HG03457 (cell line): ENCODE results near the gene PLXNC1.

Experiments used
- ATAC-seq: cut with Tn5 transposase; IDR thresholded peaks from one replicate; pipeline ENCODE4 v1.9.1; 2021; ENCODE audit warnings: moderate number of reproducible peaks; ENCODE audit not compliant: unreplicated experiment

The PLXNC1 gene

DNA sequence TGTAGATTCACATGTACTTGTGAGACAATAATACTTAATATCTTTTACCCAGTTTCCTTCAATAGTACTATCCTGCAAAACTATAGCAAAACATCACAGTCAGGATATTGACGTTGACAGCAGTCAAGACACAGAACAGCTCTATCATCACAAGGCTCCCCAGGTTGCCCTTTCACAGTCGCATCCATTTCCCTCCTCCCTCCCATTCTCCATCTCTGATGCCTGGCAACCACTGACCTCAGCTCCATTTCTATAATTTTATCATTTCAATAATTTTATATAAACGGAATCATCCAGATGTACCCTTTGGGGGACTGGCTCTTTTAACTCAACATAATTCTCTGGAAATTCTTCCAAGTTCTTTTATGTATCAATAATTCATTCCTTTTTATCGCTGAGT lies 81.5 kb downstream of the PLXNC1 start:
- ATAC-seq = no peak

DNA sequence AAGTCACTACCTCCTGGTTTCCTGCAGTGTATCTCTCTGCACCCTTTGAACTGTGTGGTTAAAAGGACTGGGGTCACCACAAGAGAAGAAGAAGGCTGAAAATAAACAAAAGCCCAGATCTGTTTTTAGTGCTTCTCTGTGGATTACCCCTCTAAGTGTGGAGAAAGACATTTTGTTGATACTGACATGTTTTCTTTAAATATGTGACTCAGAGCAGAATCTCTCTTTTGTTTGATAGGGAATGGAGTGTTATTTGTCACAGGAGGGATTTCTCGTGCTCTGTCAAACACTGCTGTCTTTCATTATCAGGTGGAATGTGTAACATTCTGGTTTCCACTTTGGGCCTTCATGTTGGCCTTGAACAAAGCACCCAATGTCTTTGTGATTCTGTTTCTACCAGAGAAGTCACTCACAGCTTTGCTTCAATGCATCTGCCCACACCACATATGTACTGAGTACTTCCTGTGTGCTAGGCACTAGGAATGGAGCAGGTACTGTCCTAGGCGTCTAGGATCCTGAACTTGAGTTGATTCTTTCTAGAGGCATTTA lies 82.1 kb downstream of the PLXNC1 start:
- ATAC-seq = no peak

DNA sequence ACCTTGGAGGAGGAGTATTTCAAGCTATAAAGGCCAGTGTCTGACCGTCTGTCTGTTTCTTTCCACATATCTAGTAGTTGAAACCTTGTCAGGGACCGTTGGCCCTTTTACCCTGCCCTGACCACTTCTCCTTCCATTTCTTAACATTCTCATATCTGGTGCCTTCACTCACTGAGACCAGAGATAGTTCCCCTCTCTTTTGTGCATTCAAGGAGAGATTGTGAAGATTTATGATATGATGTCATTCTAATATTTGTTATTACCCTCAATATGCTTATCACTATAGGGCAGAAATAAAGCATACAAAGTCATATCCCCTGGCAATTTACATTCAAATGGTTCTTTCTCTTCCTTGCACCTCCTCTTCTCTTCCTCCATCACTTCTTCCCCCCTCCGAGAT lies 83.3 kb downstream of the PLXNC1 start:
- no peak for ATAC-seq

DNA sequence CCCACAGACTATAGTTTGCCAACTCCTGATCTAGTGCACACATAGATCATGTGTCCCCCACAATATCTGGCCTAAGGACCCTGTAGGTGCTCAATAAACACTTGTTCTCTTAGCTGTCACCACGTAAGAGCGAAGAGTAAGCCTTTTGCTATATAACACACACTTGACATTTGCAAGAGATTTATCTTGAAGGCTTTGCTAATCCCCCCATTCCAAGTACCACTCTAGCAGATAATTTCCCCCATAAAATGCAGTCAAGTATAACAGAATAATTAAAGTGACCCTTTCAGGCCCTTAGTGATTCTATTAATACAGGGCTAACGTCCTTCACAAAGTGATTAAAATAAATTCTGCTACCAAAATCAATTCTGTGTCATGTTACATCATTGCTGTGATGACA lies 87.5 kb downstream of the PLXNC1 start:
- ATAC-seq = no peak

DNA sequence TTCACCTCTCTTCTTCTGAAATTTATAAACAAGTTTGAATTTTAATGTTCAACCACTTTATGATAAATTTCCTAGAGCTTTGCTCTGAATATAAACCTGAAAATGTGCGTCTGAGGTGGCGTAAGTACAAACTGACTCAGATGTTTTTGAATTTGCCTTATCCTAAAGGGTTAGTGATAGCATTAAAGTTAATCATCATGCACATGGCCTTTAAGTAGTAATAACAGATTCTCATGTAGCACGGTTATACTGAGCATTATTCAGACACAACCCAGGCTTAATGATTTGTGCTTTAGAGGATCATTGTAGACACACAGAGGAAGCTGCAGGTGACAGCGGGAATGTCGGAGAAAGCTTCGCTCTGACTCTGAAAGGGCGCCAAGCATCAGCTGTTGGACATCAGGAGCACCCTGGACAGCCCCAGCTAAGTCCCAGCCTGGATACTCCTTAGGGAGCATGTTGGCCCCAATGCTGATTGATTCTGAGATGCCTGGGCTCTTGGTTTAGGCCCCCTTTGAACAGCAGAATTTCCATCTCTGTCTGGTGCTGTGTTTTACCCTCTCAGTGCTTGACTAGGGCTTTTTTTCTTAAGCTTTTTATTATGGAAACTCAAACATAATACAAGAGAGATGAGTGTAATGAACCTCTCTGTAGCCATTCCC lies 91.1 kb downstream of the PLXNC1 start:
- ATAC-seq = no peak

DNA sequence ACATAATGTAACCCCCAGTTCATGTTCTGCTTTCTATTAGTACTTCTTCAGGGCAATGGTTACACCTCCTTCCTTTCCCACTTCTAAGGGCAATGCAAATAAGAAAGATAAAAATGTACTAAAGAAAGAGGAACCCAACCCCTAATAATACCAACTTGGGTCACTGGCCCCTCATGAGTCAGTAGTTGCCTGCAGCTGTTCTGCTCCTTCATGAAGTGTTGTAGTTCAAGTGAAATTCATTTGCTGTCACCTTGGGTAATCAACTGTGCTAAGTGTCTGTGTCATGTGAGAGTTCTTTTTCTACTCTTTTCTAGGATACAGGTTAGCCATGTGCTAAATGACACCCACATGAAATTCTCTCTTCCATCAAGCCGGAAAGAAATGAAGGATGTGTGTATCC lies 91.8 kb downstream of the PLXNC1 start:
- ATAC-seq = peak; percentile 52

DNA sequence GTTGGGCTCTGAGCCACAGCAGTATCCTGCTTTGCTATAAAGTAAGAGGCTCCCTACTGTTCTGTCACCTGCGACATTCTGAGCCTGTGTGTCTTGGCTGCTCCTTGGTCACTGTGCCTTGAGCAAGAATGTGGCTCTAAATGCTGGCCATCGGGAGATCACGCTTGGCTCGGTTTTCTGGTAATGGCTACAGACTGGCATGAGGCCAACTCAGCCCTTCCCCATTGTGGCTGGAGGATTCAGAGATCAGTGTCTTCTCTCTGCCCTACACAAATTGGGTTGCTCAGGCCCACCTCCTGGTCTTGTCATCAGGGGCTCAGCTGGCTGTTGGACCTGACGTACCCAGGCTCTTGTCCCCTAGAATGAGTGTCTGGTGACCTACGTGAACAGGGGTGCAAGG lies 94.5 kb downstream of the PLXNC1 start:
- no peak for ATAC-seq

DNA sequence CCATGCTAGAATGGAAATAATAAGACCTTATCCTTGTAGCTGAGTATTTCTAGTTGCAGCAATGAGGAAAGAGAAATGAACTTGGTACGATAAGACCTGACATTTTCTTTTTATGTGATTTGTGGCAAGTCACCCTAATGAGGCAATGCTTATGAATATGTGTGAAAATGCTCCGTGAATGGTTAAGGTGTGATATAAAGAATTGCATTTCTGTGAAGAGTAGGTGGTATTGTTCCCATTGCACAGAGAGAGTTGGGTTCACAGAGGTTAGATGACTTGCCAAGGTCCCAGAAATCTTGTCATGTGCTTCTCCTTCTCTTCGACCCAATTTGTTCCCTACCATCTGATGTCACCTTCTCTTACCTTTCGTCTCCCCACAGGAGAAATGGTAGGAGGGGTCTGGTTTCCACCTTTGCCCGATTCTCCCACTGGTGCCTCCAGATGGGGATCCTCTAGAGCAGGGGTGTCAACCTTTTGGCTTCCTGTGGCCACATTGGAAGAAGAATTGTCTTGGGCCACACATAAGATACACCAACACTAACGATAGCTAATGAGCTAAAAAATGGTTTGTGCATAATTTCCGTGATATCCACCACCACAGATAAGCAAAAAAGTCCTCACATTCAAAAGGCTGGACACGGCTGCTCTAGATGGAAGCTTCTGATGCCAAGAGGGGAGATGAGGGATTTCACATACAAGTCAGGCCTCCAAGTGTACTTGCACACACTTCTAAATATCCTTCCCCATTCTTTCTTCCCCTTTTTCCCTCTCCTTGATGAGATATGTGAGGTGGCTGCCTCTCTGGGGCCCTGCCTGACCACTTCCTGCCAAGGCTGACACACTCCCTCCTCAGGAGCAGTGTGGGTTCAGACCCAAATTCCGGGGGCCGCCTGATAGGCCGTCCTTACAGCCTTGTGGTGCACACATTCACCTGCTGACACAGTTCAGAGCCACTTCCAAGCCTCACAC lies 96.1 kb downstream of the PLXNC1 start:
- ATAC-seq = peak; percentile 44

DNA sequence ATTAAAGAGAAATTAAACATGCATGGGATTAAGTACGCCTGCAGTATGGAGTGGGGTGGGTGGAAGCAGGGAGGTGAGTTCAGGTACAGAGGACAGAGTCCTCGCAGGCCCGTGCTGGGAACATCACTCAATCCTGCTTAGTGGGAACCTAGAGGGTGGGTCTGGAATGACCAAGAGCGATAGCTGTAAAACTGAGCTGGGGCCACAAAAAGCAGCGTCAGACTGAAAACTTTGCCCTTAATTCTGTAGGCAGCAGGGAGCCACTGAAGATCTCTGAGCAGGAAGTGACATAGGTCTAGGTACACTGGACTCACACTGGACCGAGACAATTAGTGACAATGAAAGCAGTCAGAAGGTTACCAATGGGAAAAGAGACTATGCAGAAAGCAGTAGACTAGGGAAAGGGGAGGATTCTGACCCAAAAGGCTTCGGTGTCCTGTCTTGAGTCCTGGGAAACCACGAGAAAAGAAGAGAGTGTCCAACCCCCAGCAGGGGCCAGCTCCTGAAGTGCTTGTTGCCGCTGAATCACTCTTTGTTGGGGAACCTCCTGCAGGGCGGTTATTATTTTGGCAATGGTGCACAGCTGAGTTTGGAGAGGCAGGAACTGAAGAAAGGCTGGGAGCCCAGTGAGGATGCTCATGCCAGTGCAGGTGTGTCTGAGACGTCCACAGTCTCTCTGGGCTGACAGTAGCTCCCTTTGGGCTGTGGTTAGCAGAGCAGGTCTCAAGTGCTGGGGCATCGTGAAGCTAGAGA lies 97.4 kb downstream of the PLXNC1 start:
- no peak for ATAC-seq

DNA sequence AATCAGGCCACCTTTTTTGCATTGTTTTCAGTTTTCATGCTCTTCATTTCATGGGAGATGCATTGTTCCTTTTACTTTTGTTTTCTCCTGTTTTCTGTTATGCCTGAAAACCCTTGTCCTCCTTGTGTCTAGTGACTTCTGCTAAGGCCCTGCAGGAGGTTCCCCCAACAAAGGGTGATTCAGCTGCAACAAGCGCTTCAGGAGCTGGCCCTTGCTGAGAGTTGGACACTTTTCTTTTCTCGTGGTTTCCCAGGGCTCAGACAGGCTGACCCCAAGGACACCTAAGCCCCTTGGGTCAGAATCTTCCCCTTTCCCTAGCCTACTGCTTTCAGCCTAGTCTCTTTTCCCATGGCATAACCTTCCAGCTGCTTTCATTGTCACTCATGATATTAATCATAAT lies 98.9 kb downstream of the PLXNC1 start:
- no peak for ATAC-seq

DNA sequence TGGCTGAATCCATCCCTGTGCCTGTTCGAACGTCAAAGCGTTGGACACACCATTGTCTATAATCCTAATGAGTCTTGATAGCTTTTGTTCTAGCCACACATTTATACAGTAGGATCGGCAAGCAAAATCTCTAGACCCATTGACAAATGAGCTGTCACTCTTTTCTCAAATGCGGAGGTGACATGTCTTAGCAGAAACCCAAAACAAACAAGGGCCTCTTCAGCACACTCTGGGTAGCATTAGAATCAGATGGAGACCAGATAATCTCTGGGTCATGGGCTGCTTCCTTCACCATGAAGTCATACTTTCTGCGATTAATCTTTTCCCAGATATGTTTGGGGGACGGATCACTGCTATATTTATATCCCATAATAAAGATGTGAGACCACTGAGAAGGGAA lies 100.2 kb downstream of the PLXNC1 start:
- no peak for ATAC-seq

DNA sequence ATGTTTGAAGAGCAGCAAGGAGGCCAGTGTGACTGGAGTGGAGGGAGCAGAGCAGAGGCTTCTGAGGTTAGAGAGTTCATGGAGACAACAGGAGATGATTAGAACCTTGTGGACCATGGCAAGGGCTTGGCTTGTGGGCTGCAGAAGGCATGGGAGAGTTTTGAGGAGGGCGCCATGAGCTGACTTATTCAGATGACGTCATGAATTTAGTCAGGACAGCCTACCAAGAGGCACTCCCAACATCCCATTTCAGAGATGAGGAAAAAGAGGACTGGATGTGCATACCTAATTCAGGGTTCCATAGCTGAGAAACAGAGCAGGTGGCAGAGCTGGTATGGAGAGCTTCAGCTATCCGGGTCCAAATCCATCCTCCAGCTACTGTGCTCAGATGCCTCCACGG lies 101.8 kb downstream of the PLXNC1 start:
- ATAC-seq = no peak

DNA sequence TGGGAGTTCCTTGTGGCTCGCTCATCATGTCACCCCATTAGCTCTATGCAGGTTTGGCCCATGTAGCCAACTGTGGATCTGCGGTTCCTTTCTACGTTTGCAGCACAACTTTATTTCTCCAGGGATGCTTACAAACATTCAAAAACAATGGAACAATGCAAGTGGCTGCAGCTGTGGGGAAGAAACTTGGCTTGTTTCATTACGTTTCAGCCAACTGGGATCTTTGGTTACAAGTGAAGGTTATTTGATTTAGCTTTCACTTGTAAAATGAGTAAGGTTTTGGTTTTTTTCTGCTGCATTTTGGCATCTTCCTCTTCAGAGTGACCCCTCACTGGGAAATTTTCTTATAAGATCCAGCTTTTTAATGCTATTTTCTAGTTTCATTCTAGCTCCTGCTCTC lies 105.9 kb downstream of the PLXNC1 start:
- ATAC-seq = no peak

DNA sequence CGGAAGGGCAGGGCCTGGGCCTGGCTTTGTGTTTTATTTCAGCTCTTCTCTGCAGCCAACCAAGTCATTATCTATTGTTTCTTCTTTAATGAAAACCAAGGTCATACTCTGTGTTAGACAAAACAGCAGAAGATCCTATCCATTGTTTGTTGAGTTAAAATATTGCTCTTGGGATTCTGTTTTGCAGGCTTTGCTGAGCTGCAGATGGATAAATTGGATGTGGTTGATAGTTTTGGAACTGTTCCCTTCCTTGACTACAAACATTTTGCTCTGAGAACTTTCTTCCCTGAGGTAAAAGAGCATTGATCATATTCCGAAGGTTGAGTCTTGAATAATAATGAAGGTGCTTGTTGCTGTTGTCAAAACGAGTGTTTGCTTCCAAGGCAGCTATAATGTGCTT lies 106.6 kb downstream of the PLXNC1 start:
- no peak for ATAC-seq

DNA sequence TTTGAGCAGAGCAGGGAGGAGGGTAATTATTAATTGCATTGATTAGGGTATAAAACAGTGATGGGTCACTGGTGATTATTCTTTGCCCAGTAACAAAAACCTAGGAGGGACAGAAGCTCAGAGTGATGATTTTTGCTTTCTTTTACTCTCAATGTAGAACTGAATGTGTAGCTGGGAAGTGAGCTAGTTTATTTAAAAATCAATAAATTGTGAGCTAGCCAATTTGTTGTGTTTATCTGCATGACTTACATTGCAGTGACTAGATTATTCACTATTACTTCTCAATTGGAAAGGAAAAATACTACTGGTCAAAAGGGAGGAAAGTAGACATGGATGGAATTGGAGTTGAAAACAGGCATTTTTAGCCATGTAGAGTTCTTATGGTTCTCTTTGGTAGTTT lies 107.1 kb downstream of the PLXNC1 start:
- ATAC-seq = no peak

DNA sequence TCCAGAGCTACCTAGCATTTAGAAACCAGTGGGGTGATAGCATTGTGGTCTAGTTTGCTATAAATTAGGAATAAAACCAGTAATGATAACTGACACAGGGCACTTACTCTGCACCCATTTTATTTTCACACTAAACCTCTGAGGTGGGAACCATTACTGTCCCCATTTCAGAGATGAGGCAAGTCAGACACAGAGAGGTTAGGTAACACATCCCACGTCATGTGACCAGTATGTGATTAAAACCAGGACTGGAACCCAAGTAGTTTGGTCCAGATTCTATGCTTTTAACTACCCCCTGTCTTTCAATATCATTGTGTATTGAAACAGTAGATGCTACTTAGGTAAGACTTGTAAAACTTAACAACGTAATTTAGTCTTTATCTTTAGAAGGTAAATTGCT lies 110.2 kb downstream of the PLXNC1 start:
- peak; percentile 31 for ATAC-seq

DNA sequence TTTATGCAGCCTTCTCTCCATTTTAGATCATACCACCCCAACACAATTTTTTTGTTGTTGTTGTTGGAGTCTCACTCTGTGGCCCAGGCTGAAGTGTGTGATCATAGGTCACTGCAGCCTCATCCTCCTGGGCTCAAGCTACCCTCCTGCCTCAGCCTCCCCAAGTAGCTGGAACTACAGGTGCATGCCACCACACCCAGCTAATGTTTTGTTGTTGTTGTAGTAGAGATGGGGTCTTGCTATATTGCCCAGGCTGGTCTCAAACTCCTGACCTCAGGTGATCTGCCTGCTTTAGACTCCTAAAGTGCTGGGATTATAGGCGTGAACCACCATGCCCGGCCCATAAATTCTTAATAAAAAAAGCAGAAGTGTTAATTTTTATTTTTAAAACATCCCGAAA lies 111.6 kb downstream of the PLXNC1 start:
- no peak for ATAC-seq

DNA sequence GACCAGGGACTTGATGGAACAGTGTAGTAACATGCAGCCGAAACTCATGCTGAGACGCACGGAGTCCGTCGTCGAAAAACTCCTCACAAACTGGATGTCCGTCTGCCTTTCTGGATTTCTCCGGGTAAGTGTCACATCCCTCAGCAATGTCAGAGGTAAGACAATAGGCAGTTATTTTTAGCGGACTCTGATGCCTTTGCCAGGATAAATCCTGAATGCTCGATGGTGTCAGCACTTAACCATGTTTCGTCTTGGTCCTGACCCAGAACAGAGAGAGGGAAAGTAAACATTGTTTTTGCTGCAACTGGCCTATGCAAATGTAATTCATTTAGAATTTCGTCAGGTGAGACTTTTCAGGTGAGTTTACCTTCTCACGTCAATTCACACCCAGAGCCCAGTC lies 112.3 kb downstream of the PLXNC1 start:
- ATAC-seq = no peak

DNA sequence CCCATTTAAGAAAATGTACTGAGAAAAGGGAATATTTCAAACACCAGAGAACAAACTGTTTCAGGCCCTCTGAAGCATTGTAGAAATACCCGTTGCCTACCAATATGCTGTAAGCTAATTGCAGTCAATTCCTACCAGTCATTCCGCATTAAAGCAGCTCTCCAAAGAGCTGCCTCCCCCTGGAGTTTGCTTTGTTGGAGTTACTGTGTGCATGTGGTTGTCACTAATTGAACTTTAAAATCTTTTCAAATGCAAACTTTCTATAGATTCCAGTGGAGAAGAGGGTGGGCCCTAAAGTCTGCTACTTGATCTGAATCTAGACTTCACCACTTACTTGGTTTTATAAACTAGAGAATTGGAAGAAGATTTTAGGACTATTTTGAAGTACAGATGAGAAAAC lies 112.7 kb downstream of the PLXNC1 start:
- ATAC-seq = no peak

DNA sequence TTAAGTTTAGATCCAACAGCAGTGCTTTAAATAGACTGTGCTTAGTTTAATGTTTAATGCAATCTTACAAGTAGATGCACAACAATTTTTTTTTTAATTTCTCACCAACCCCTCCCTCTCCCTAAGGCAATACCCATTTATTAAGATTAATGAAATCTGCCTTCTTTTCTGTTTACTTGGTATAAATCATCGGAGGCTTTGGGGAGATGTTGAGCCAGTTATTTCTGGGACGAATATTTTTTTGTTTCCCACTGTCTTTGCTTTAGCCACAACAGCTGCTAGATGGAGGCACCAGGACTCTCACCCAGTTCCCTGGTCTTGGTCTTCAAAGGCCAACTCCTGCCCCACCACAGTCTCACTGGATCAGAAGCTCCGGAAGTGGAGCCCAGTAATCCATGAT lies 113.4 kb downstream of the PLXNC1 start:
- no peak for ATAC-seq

DNA sequence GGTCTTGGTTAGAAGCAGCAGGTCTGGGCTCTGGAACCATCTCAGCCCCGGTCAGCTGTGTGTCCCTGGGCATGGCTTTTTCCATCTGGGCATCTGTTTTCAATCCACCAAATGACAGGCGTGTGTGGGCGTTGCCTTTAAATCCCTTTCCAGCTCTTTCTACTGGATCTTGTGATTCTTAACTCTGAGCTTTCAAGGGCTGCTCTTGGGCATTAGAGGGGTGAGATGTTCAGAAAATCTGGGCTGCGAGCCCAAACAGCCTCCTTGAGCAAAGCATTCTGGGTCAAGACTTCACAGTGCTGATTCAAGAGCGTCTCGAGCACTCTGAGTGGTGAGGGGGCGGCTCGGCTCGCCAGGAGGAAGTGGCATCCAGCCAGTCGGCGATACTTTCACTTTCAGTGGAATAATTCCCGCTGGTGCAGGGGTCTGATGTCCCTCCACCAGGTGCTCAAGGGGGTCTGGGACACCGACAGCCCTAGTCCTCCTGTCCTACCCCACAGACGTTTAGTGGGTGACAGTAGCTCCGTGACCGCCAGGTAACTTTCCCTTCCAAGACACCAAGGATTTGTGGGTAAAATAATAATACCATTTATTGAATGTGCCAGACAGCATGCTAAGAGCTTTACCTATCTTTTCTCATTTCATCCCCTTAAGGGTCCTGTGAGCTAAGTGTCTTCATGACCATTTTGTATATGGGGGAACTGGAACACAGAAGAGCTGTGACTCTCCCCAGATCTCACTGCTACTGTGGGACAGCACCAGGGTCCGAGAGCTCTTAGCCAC lies 114.0 kb downstream of the PLXNC1 start:
- peak; percentile 46 for ATAC-seq
